Endothelial cell of umbilical vein (primary cell): ENCODE measurements around the gene DCPS. TPM values are rescaled to one million over a fixed set of nuclear protein-coding genes. Genes with fewer than 3 reads are reported as not detected.

Experiments
- BruUV-seq: library from RNA; stranded (reverse); fragments of 400-500 nt; replicated peaks from 2 replicates; lab custom pipeline; 2021; lab: Mats Ljungman, UMichigan
- CTCF ChIA-PET: fragments of 300-600, 350-600 bp; sonication (Branson Sonifier 250); formaldehyde crosslinking; loops from one replicate; lab custom pipeline; 2021; ENCODE audit warnings: antibody characterized with exemption, inconsistent platforms; lab: Charles Lee
- POLR2A ChIA-PET: fragments of 300-600, 350-600 bp; sonication (Branson Sonifier 250); formaldehyde crosslinking; loops from one replicate; lab custom pipeline; 2021; ENCODE audit warnings: antibody characterized with exemption, inconsistent platforms; lab: Charles Lee
- DNase-seq: peaks from one replicate; pipeline ENCODE4 v3.0.0-alpha.2; 2011; ENCODE audit warnings: low read depth, low spot score
- FAIRE-seq: peaks from 2 replicates; lab custom pipeline; 2011; peaks lifted over from hg19 to GRCh38; lab: Jason Lieb, UNC
- H2AFZ ChIP-seq: 2 replicates; pipeline ENCODE4 v1.6.0; 2012; ENCODE audit warnings: low read depth, low read length, control low read depth, inconsistent platforms
- H3K27ac ChIP-seq: 2 replicates; pipeline ENCODE4 v1.5.1; 2011; ENCODE audit warnings: low read depth, mild to moderate bottlenecking, control low read depth, low read length, moderate library complexity; ENCODE audit not compliant: insufficient read depth
- H3K27me3 ChIP-seq, 2 experiments: 2 replicates each; pipeline versions ENCODE4 v1.6.0 to v1.6.1; 2011; ENCODE audit warnings: low read length in 2 of 2, mixed read lengths in 1 of 2; ENCODE audit not compliant: control insufficient read depth in 2 of 2, insufficient read depth in 2 of 2
- H3K36me3 ChIP-seq, 2 experiments: 2 replicates in 1 of 2; 3 replicates in 1 of 2; pipeline ENCODE4 v1.5.1; 2011; ENCODE audit warnings: low read length in 2 of 2, mild to moderate bottlenecking in 1 of 2, moderate library complexity in 1 of 2; ENCODE audit not compliant: control insufficient read depth in 2 of 2, insufficient read depth in 2 of 2; ENCODE audit errors: extremely low read depth in 1 of 2
- H3K4me1 ChIP-seq: 3 replicates; pipeline ENCODE4 v1.5.1; 2011; ENCODE audit warnings: mild to moderate bottlenecking, low read length; ENCODE audit not compliant: control insufficient read depth, insufficient read depth; ENCODE audit errors: extremely low read depth
- H3K4me2 ChIP-seq: 2 replicates; pipeline ENCODE4 v1.6.1; 2011; ENCODE audit warnings: low read length, control low read depth, mixed read lengths; ENCODE audit not compliant: insufficient read depth
- H3K4me3 ChIP-seq, 3 experiments: fragments of 200-600 bp in 1 of 3; sonication (generic), shearing (Covaris generic) in 1 of 3; replicated peaks in 1 of 3; 2 replicates each; pipeline ENCODE4 v1.5.1; 2011 to 2016; ENCODE audit warnings: control low read depth in 3 of 3, low read length in 3 of 3, mild to moderate bottlenecking in 2 of 3, inconsistent platforms in 1 of 3, low read depth in 1 of 3, moderate library complexity in 1 of 3; ENCODE audit not compliant: insufficient read depth in 1 of 3
- H3K79me2 ChIP-seq: 2 replicates; pipeline ENCODE4 v1.6.0; 2012; ENCODE audit warnings: low read length, inconsistent platforms; ENCODE audit not compliant: control insufficient read depth, insufficient read depth
- H3K9ac ChIP-seq: replicated peaks from 2 replicates; pipeline ENCODE3; 2011; ENCODE audit warnings: low read length, control low read depth; ENCODE audit not compliant: insufficient read depth; ENCODE audit errors: extremely low read depth
- H3K9me1 ChIP-seq: replicated peaks from 3 replicates; pipeline ENCODE4 v1.6.0; 2011; ENCODE audit warnings: mild to moderate bottlenecking, low read length; ENCODE audit not compliant: control insufficient read depth, insufficient read depth; ENCODE audit errors: extremely low read depth
- H3K9me3 ChIP-seq: replicated peaks from 2 replicates; pipeline ENCODE4 v1.5.1; 2012; ENCODE audit warnings: low read length, inconsistent platforms; ENCODE audit not compliant: control insufficient read depth, insufficient read depth
- H4K20me1 ChIP-seq: replicated peaks from 2 replicates; pipeline ENCODE3; 2011; ENCODE audit warnings: mild to moderate bottlenecking, low read length; ENCODE audit not compliant: control insufficient read depth, insufficient read depth; ENCODE audit errors: extremely low read depth
- EZH2 ChIP-seq: IDR thresholded peaks from 2 replicates; pipeline ENCODE4 v1.6.1; 2012; ENCODE audit warnings: borderline replicate concordance, low read depth, mild to moderate bottlenecking, moderate library complexity, low read length, inconsistent platforms; ENCODE audit not compliant: severe bottlenecking
- FOS ChIP-seq: IDR thresholded peaks from 2 replicates; pipeline ENCODE4 v1.6.1; 2011; ENCODE audit warnings: mild to moderate bottlenecking, low read length, moderate library complexity, borderline replicate concordance; ENCODE audit not compliant: insufficient read depth
- GATA2 ChIP-seq: IDR thresholded peaks from 2 replicates; pipeline ENCODE4 v1.7.0; 2011; ENCODE audit warnings: low read depth, mild to moderate bottlenecking, moderate library complexity, mixed read lengths, low read length; ENCODE audit not compliant: insufficient read length, insufficient read depth
- JUN ChIP-seq: IDR thresholded peaks from 2 replicates; pipeline ENCODE4 v1.6.1; 2011; ENCODE audit warnings: borderline replicate concordance, low read depth; ENCODE audit not compliant: insufficient read length, insufficient read depth
- MAX ChIP-seq: IDR thresholded peaks from 2 replicates; pipeline ENCODE4 v1.6.1; 2011; ENCODE audit not compliant: insufficient read depth, insufficient read length
- MYC ChIP-seq: IDR thresholded peaks from one replicate; pipeline ENCODE4 v1.6.1; 2011; ENCODE audit warnings: mild to moderate bottlenecking, low read depth, low read length
- POLR2A ChIP-seq: IDR thresholded peaks from 2 replicates; pipeline ENCODE4 v1.6.1; 2012; ENCODE audit warnings: low read depth, mild to moderate bottlenecking, control low read depth, low read length
- POLR2AphosphoS5 ChIP-seq: IDR thresholded peaks from 2 replicates; pipeline ENCODE4 v1.6.1; 2012; ENCODE audit warnings: low read depth, mild to moderate bottlenecking, control low read depth, low read length, moderate library complexity; ENCODE audit not compliant: insufficient read depth
- dilution Hi-C: fragments of 300-500 bp; cut with MboI; formaldehyde crosslinking; loops from one replicate; pipeline ENCODE4 v1.15.0; 2019; ENCODE audit warnings: low sequenced_read_pairs; ENCODE audit not compliant: extremely low pct_ligation_motif_present
- intact Hi-C: fragments of 100-400 bp; cut with micrococcal nuclease; formaldehyde crosslinking; loops from one replicate; pipeline ENCODE4 v1.10.0; 2022
- polyA plus RNA-seq, 4 experiments: library from polyadenylated mRNA; depleted of rRNA in 3 of 4; stranded (reverse) in 3 of 4; unstranded in 1 of 4; fragments of >200 nt; gene quantifications; 2 replicates each; pipeline versions ENCODE4 v1.2.1 to v1.2.3, GENCODE V29; 2011 to 2012; ENCODE audit warnings: missing spikeins in 1 of 4
- total RNA-seq: library from RNA; stranded (reverse); gene quantifications from 2 replicates; pipeline ENCODE4 v1.2.3, GENCODE V29; 2021
- TF ChIP-seq, protein P1 (sequence below), 2 donors: IDR thresholded peaks; 1 replicate in 1 of 2; 2 replicates in 1 of 2; pipeline ENCODE4 v1.5.1; 2011; ENCODE audit warnings: low read length in 2 of 2, mild to moderate bottlenecking in 2 of 2, moderate library complexity in 2 of 2, control low read depth in 1 of 2, inconsistent platforms in 1 of 2, low read depth in 1 of 2; ENCODE audit not compliant: insufficient read depth in 1 of 2; ENCODE audit errors: extremely low read depth in 1 of 2

The DCPS gene
- total and polyA plus RNA-seq, 2 donors (not counting 3 experiments of a cell fraction or from before 2014, with no cell fraction given): 19.6 to 36.0 TPM

DNA sequence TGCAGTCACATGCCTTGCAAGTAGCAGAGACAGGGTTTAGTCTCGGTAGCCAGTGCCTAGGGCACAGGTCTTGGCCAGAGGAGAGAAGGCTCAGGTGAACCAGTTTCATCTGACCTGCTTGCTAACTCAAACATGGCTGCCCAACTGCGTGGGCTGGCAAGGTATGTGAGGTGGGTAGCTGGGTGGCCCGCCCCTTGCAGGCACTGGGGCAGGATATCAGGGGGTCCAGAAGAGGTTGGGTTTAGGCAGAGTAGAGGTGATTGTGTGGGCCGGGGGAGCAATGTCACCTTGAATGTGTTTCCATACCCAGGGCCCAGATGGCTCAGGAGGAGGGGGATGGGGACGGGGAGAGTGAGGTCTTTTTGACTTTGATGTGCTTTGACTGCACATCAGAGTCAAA, 89.3 kb downstream of the DCPS start:
- intact Hi-C loops: no loop called here
- no peaks in the 10 kb centered on the region for H3K9me3 ChIP-seq
- DNase-seq (no peak), FAIRE-seq (no peak)
- no peak overlapping the region for H3K27ac ChIP-seq
- dilution Hi-C loops: no loop called here
- no peaks in the 10 kb centered on the region for H3K27me3 ChIP-seq
- no peak overlapping the region for H2AFZ ChIP-seq
- H3K4me2 ChIP-seq: no peak overlapping the region
- H4K20me1 ChIP-seq: no peaks in the 10 kb centered on the region
- no peaks in the 10 kb centered on the region for H3K9me1 ChIP-seq
- no peaks in the 10 kb centered on the region for H3K79me2 ChIP-seq
- POLR2A ChIA-PET: no interaction called here
- no peak overlapping the region for H3K9ac ChIP-seq
- H3K4me1 ChIP-seq: no peaks in the 10 kb centered on the region
- TF ChIP-seq EZH2 (no peak), MAX (no peak), JUN (no peak), POLR2A (no peak), POLR2AphosphoS5 (no peak), GATA2 (no peak), MYC (no peak), FOS (no peak)
- TF ChIP-seq, protein P1, sequence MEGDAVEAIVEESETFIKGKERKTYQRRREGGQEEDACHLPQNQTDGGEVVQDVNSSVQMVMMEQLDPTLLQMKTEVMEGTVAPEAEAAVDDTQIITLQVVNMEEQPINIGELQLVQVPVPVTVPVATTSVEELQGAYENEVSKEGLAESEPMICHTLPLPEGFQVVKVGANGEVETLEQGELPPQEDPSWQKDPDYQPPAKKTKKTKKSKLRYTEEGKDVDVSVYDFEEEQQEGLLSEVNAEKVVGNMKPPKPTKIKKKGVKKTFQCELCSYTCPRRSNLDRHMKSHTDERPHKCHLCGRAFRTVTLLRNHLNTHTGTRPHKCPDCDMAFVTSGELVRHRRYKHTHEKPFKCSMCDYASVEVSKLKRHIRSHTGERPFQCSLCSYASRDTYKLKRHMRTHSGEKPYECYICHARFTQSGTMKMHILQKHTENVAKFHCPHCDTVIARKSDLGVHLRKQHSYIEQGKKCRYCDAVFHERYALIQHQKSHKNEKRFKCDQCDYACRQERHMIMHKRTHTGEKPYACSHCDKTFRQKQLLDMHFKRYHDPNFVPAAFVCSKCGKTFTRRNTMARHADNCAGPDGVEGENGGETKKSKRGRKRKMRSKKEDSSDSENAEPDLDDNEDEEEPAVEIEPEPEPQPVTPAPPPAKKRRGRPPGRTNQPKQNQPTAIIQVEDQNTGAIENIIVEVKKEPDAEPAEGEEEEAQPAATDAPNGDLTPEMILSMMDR (IDR thresholded peaks at IDR 0.05; ENCODE audit: extremely low read depth in 1 of 2, insufficient read depth in 1 of 2, low read depth in 1 of 2, low read length in 2 of 2): no peak
- H3K4me3 ChIP-seq: no peak overlapping the region
- no peaks in the 10 kb centered on the region for H3K36me3 ChIP-seq
- CTCF ChIA-PET: interaction anchor here (1.6 kb wide), 1 partner anchor 82 kb away, joined by 12 read pairs; no protein-coding TSS in a partner anchor
- BruUV-seq: no TSS peak
